ENCODE measurements around the gene DUS1L. TPM values are rescaled to one million over a fixed set of nuclear protein-coding genes. Genes with fewer than 3 reads are reported as not detected.
A peak's percentile ranks its signal among the peaks of the same experiment; 100 is the strongest.

Gene DUS1L
- total and polyA plus RNA-seq, 7 donors, result 72.6 to 170 (median 117) TPM

DNA sequence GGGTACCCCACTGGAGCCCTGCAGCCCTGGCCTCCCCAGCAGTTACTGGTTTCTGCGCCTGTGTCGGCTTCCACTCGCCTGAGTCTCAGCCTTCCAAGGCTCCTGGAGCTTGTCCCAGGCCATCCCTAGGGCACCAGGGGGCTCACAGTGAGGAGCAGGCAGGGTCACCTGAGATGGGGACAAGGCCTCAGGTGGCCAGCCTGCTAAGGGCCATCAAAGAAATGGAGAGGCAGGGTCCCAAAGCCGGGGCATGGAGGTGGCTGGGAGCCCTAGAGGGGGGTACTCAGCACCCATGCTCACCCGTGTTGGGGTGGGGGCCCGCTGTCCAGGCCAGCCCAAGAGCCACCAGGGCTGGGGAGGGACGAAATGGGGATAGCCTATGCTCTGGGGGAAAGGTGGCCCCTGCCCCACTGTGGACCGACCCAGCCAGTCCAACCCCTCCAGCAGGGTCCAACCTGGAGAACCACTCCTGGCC is 31.1 kb upstream of the DUS1L start:
- Histone ChIP-seq H3K4me1 (peaks cover 23% of the 10 kb centered on the region), H3K9me3 (no peaks in the 10 kb centered on the region), H3K27ac (no peak overlapping the region), H3K36me3 (ENCODE audit: insufficient read depth in 1 of 2, low read depth in 1 of 2) (peaks cover 0 to 48% of the 10 kb centered on the region in 2 donors), H3K27me3 (ENCODE audit: insufficient read depth in 3 of 3, low read length in 2 of 3) (no peaks in the 10 kb centered on the region), H3K4me3 (peak overlapping the region; percentile 87)
- intact Hi-C loops (cut with DNase I), result loop anchor here in 1 of 2 donors (2.0 kb wide), 1 partner anchor 30 kb away; no protein-coding TSS in a partner anchor
- ATAC-seq, result no peak
- WGBS, 3 donors, result 64 to 70% (median 68%) methylated on average over 8 of the region's 8 CpGs
- TF ChIP-seq, protein P1, sequence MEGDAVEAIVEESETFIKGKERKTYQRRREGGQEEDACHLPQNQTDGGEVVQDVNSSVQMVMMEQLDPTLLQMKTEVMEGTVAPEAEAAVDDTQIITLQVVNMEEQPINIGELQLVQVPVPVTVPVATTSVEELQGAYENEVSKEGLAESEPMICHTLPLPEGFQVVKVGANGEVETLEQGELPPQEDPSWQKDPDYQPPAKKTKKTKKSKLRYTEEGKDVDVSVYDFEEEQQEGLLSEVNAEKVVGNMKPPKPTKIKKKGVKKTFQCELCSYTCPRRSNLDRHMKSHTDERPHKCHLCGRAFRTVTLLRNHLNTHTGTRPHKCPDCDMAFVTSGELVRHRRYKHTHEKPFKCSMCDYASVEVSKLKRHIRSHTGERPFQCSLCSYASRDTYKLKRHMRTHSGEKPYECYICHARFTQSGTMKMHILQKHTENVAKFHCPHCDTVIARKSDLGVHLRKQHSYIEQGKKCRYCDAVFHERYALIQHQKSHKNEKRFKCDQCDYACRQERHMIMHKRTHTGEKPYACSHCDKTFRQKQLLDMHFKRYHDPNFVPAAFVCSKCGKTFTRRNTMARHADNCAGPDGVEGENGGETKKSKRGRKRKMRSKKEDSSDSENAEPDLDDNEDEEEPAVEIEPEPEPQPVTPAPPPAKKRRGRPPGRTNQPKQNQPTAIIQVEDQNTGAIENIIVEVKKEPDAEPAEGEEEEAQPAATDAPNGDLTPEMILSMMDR (IDR thresholded peaks at IDR 0.05), result no peak
- DNase-seq, result peak in 1 of 2 donors; percentile 50

DNA sequence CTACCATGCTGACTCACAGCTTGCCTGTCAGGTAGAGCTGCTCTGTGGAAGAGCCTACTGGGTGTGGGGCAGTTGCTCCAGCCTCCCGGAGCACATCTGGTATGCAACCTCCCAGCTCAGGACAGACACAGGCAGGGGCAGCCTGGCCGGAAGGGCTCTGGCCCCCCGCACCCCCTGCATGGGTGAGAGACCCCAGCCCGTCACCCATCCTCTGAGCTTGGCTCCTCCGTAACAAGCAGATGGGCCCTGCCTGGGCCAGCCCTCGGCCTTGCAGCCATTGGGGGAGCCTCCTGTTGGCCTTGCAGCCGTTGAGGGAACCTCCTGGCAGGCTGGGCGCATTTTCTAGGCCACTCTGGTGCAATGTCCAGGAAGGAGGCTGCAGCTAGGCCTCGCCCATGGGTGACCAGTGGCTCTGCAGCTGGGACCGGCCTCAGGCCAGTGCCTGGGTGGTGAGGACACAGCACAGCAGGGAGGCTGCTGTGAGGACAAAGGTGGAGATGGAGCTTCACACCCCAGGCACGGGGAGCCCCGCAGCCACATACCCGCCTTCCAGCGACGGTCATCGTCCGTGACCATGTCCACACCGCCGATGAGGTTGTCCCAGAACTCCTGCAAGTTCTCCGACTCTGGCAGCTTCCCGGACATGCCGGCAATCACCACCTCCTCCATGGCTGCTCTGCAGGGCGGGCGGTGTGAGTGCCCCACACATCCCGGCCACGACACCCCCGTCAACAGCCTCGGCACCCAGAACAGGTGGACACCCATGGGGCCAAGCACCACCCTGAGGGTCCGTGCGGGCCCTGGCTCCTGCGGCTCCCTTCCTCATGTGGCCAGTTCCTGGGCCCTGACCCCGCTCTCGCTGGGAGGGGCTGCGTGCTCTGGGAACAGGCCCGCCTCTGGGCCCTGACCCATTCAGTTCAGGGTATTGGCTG is 30.4 kb upstream of the DUS1L start:
- intact Hi-C loops (cut with DNase I), result loop anchor here in 1 of 2 donors (2.0 kb wide), 1 partner anchor 29 kb away; no protein-coding TSS in a partner anchor
- peak overlapping the region; percentile 87 for H3K4me3 ChIP-seq
- H3K27me3 ChIP-seq (ENCODE audit: insufficient read depth in 3 of 3, low read length in 2 of 3), result no peaks in the 10 kb centered on the region
- no peaks in the 10 kb centered on the region for H3K9me3 ChIP-seq
- 92% methylated on average over 30 to 35 of the region's 35 CpGs for WGBS, 3 donors
- H3K4me1 ChIP-seq, result peaks cover 16% of the 10 kb centered on the region
- H3K36me3 ChIP-seq (ENCODE audit: insufficient read depth in 1 of 2, low read depth in 1 of 2), result peaks cover 0 to 55% of the 10 kb centered on the region in 2 donors
- peak; percentile 18 to 55 for DNase-seq
- ATAC-seq, result no peak
- H3K27ac ChIP-seq, result no peak overlapping the region
- TF ChIP-seq, protein P1 (IDR thresholded peaks at IDR 0.05), result no peak

DNA sequence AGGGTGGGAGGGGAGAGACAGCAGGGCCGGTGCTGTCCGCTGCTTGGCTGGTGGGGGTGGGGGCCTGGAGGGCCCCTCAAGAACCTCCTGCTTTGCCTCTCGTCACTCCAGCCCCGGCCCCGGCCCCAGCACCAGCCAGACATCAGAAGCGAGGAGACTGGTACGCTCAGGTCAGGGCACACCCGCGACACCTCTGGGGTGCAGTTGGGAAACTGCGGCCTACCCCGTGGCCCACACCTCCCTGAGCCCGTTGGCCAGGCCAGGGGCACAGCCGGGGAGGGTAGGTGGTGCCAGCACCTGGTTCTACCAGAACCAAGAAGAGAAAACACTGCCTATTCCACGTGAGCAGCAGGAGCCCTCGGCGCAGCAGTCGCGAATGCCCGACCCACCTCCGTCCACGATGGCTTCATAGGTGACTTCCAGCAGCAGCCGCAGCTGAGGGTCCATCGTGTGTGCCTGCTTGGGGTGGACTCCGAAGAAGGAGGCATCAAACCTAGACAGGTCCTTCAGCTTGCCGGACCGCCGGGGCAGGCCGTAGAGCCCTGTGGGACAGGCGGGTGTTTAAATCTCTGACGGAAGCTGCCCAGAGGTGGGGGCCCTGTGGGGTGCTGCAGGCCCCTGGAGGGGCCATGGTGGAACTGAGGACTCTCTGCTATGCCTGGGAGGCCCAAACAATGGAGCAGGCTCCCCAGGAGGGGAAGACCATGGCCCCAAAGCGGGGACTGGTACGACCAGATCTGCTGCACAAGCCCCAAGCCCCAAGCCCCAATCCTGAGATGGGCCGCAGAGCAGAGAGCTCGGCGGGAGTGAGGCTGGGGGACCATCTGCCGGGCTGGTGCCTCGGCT is 29.6 kb upstream of the DUS1L start:
- DNase-seq, result peak; percentile 12 to 52
- peaks cover 13% of the 10 kb centered on the region for H3K4me1 ChIP-seq
- no peak for ATAC-seq
- peaks cover 1 to 64% of the 10 kb centered on the region in 2 donors for H3K36me3 ChIP-seq (ENCODE audit: insufficient read depth in 1 of 2, low read depth in 1 of 2)
- 90 to 93% (median 91%) methylated on average over 35 to 37 of the region's 37 CpGs for WGBS, 3 donors
- no peak overlapping the region for H3K27ac ChIP-seq
- no peaks in the 10 kb centered on the region for H3K27me3 ChIP-seq (ENCODE audit: insufficient read depth in 3 of 3, low read length in 2 of 3)
- TF ChIP-seq, protein P1 (IDR thresholded peaks at IDR 0.05), result no peak
- peak overlapping the region; percentile 1 for H3K4me3 ChIP-seq
- H3K9me3 ChIP-seq, result no peaks in the 10 kb centered on the region
- intact Hi-C loops (cut with DNase I), result no loop called here

DNA sequence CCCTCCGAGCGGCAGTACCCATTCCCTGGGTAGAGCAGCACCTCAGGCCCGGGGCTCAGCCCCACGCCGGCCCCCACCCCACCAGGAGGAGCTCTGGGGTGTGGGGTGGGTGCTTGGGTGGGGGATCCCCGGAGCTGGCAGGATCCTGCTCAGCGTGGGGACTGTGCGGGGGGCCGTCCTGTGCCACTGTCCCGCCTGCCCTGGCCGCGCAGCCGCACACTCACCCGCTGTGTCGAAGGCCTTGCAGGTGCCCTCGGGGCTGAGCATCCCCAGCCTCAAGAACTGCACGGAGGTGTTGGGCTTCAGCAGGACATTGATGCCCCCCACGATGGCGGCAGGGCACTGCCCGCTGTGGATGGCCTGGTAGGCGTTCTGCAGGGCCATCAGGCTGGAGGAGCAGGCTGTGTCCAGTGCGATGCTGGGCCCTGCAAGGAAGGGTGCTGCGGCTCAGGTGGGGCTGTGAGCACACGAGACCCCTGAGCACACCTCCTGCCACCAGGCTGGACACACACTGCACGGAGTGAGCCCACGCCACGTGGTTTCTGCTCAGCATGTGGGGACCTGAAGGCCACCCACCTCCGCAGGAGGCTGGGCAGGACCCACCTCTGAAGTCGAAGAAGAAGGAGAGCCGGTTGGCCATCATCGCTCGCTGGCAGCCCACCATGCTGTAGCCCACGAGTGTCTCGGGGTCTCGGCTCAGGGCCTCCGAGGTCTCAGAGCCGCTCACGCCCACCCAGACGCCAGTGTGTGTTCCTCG is 27.6 kb upstream of the DUS1L start:
- Histone ChIP-seq H3K27me3 (ENCODE audit: insufficient read depth in 3 of 3, low read length in 2 of 3) (no peaks in the 10 kb centered on the region), H3K4me1 (peaks cover 6% of the 10 kb centered on the region), H3K4me3 (no peak overlapping the region), H3K36me3 (ENCODE audit: insufficient read depth in 1 of 2, low read depth in 1 of 2) (peaks cover 4 to 84% of the 10 kb centered on the region in 2 donors), H3K27ac (no peak overlapping the region), H3K9me3 (no peaks in the 10 kb centered on the region)
- DNase-seq (peak in 1 of 2 donors; percentile 34), ATAC-seq (no peak)
- WGBS, 3 donors, result 95% methylated on average over 35 to 40 of the region's 40 CpGs
- TF ChIP-seq, protein P1 (IDR thresholded peaks at IDR 0.05), result no peak
- intact Hi-C loops (cut with DNase I), result no loop called here

Data from psoas muscle (tissue), 8 donors.